ENCODE data around the gene TMEM254.

DNA sequence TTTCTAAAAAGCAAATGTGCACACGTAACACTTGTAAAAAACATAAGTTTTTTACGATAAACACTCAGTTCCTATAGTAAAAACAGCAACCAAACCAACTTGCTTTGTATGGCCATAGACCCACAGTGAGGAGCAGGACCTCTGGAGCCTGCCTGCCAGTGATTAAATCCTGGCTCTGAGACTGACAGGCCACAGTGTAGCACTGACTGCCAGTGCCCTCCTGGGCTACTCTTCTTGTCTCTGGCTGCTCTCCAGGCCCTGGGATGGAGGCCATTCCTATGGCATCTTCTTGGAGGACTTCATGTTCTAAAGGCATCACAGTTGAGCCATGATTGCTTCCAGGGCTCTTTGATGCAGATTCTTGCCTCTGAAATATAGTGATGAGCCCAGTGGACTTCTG, 22.7 kb upstream of the TMEM254 start:
- no peak for TF ChIP-seq CTCF (conservative IDR thresholded peaks at IDR 0.05; ENCODE audit: low read depth, low read length)
- TF ChIP-seq RFX5 (IDR thresholded peaks at IDR 0.05; ENCODE audit: low read depth, low read length), result no peak
- no peak for TF ChIP-seq MAFK (IDR thresholded peaks at IDR 0.05; ENCODE audit: low read depth, low read length)
- no peak for TF ChIP-seq POLR2A (IDR thresholded peaks at IDR 0.05; ENCODE audit: low read depth, low read length)
- TF ChIP-seq, protein P1, sequence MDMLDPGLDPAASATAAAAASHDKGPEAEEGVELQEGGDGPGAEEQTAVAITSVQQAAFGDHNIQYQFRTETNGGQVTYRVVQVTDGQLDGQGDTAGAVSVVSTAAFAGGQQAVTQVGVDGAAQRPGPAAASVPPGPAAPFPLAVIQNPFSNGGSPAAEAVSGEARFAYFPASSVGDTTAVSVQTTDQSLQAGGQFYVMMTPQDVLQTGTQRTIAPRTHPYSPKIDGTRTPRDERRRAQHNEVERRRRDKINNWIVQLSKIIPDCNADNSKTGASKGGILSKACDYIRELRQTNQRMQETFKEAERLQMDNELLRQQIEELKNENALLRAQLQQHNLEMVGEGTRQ (IDR thresholded peaks at IDR 0.05; ENCODE audit: low read depth, low read length), result no peak
- TF ChIP-seq MXI1 (IDR thresholded peaks at IDR 0.05; ENCODE audit: borderline replicate concordance, low read depth, low read length), result no peak
- no peak for TF ChIP-seq FOS (IDR thresholded peaks at IDR 0.05; ENCODE audit: low read depth, low read length)
- TF ChIP-seq CEBPB (IDR thresholded peaks at IDR 0.05; ENCODE audit: low read depth, low read length), result no peak
- TF ChIP-seq SMC3 (IDR thresholded peaks at IDR 0.05; ENCODE audit: low read depth, low read length), result no peak
- TF ChIP-seq RCOR1 (IDR thresholded peaks at IDR 0.05; ENCODE audit: insufficient replicate concordance, low read length), result no peak
